ENCODE measurements around the gene UGT1A3.

Gene UGT1A3

DNA sequence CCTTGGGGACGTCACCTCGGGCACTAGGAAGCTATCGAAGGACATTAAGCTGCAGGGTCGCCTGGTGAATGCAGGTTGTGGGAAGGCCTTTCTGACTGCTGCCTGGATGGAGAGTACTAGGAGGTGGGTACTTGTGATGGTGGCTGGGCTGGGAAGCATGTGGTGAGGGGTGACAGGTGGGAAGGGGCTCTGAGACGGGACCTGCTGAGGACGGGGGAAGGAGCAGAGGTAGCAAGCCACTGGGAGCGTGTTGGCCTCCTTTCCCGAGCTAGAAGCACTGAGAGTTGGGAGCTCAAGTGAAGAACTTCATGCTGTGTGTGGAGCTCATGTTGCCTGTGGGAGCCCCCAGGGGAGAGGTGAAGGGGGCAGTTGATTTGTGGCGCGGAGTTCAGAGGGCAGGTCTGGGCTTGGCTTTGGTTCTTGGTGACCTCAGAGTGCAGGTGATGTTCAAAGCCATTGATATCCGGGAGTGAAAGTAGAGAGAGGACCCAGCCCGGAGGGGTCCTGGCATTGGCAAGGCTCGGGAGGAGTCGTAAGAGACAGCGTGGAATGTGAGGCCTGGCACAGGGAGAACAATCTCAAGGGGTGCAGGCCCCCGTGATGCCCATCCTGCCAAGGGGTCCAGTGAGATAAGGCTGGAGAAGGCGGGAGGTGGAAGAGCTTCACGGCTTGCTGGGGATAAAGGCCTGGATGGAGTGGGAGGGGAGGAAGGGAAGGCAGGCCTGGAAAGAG, 62.5 kb downstream of the UGT1A3 start:
- Histone ChIP-seq H3K4me1 (ENCODE audit: insufficient read depth, low read length) (no peaks in the 10 kb centered on the region), H3K36me3 (ENCODE audit: insufficient read depth, low read depth, low read length) (no peaks in the 10 kb centered on the region), H3K27me3 (ENCODE audit: insufficient read depth, low read length) (no peaks in the 10 kb centered on the region), H3K4me3 (ENCODE audit: low read length) (no peak overlapping the region), H3K9me3 (ENCODE audit: insufficient read depth, low read depth, low read length) (no peaks in the 10 kb centered on the region), H3K27ac (ENCODE audit: low read length) (no peak overlapping the region), H3K9ac (ENCODE audit: low read depth, low read length) (no peak overlapping the region)

GRCh38 chr2:233791883-233792329, 63.1 kb downstream of the UGT1A3 start:
- Histone ChIP-seq H3K4me3 (ENCODE audit: low read length) (no peak overlapping the region), H3K9me3 (ENCODE audit: insufficient read depth, low read depth, low read length) (no peaks in the 10 kb centered on the region), H3K27me3 (ENCODE audit: insufficient read depth, low read length) (no peaks in the 10 kb centered on the region), H3K4me1 (ENCODE audit: insufficient read depth, low read length) (no peaks in the 10 kb centered on the region), H3K27ac (ENCODE audit: low read length) (no peak overlapping the region), H3K9ac (ENCODE audit: low read depth, low read length) (no peak overlapping the region), H3K36me3 (ENCODE audit: insufficient read depth, low read depth, low read length) (no peaks in the 10 kb centered on the region)

DNA sequence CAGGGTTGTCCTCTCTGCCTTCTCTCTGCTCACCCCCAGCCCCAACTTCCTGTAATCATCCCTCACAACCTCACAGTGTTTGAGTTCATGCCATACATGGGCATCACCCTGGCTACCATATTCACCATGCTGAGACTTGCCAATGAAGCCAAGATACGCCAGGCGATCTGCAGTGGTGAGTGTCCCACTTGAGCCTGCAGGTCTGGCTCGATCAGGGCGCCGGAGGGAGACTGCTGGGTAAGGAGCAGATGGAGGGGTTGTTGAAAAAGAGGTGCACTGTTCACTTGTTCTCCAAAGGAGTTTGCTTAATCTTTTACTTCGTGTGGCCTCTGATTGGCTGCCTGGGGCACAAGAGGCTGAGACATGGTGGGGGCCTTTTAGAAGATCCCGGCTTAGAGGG, 63.9 kb downstream of the UGT1A3 start:
- H3K4me1 ChIP-seq (ENCODE audit: insufficient read depth, low read length): no peaks in the 10 kb centered on the region

GRCh38 chr2:233793465-233794127, 64.8 kb downstream of the UGT1A3 start:
- Histone ChIP-seq H3K27ac (ENCODE audit: low read length) (no peak overlapping the region), H3K9ac (ENCODE audit: low read depth, low read length) (no peak overlapping the region), H3K9me3 (ENCODE audit: insufficient read depth, low read depth, low read length) (no peaks in the 10 kb centered on the region), H3K4me3 (ENCODE audit: low read length) (no peak overlapping the region), H3K4me1 (ENCODE audit: insufficient read depth, low read length) (no peaks in the 10 kb centered on the region), H3K36me3 (ENCODE audit: insufficient read depth, low read depth, low read length) (no peaks in the 10 kb centered on the region), H3K27me3 (ENCODE audit: insufficient read depth, low read length) (no peaks in the 10 kb centered on the region)

More for the DNA sequence above, 63.9 kb downstream of the UGT1A3 start:
- Histone ChIP-seq H3K36me3 (ENCODE audit: insufficient read depth, low read depth, low read length) (no peaks in the 10 kb centered on the region), H3K9ac (ENCODE audit: low read depth, low read length) (no peak overlapping the region), H3K9me3 (ENCODE audit: insufficient read depth, low read depth, low read length) (no peaks in the 10 kb centered on the region), H3K27ac (ENCODE audit: low read length) (no peak overlapping the region), H3K4me3 (ENCODE audit: low read length) (no peak overlapping the region), H3K27me3 (ENCODE audit: insufficient read depth, low read length) (no peaks in the 10 kb centered on the region)

DNA sequence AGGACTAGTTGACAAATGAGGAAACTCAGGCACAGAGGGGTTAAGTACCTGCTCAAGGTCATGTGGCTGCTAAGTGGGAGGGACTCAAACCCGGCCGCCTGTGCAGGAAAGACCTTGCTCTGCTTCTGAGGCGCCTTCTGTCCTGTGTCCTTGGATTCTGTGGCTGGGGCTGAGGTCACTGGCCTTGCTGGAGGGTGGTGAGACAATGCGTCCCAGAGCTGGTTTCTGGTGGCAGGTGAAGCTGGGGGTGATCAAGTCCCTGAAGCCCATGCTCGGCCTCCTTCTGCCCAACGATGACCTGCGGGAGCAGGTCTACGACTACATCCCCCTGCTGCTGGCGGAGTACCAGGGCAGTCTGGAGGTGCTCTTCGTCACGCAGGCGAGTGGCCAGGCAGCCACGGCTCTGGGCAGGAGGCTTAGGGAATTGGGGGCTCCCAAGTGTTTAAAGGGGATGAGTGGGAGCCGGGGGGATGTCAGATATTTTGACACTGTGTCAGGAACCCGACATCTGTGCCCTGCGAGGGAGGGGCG, 65.4 kb downstream of the UGT1A3 start:
- H3K27ac ChIP-seq (ENCODE audit: low read length): no peak overlapping the region
- H3K36me3 ChIP-seq (ENCODE audit: insufficient read depth, low read depth, low read length): no peaks in the 10 kb centered on the region
- H3K9ac ChIP-seq (ENCODE audit: low read depth, low read length): no peak overlapping the region
- H3K27me3 ChIP-seq (ENCODE audit: insufficient read depth, low read length): no peaks in the 10 kb centered on the region
- H3K4me3 ChIP-seq (ENCODE audit: low read length): no peak overlapping the region
- H3K4me1 ChIP-seq (ENCODE audit: insufficient read depth, low read length): no peaks in the 10 kb centered on the region
- no peaks in the 10 kb centered on the region for H3K9me3 ChIP-seq (ENCODE audit: insufficient read depth, low read depth, low read length)

DNA sequence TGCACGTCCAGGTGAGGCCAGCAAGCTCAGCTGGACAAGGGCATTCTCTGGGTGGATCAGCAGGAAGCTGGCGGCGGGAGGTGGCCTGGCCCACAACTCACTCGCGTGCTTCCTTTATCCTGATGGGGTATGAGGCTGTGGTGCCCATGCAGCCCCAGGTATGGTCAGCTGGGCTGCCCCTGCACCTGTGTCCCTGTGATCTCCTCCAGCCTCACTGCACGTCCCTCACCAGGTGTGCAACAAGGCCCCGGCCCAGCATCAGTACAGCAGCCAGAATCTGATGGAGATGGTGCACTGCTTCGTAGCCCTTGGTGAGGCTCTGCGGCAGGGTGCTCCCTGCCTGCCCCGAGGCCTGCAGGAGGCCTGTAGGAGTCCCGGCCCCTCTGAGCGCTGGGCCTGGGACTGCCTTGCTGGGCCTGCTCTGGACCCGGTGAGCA, 66.9 kb downstream of the UGT1A3 start:
- H3K27ac ChIP-seq (ENCODE audit: low read length): no peak overlapping the region
- H3K27me3 ChIP-seq (ENCODE audit: insufficient read depth, low read length): no peaks in the 10 kb centered on the region
- no peak overlapping the region for H3K9ac ChIP-seq (ENCODE audit: low read depth, low read length)
- H3K4me1 ChIP-seq (ENCODE audit: insufficient read depth, low read length): no peaks in the 10 kb centered on the region
- H3K36me3 ChIP-seq (ENCODE audit: insufficient read depth, low read depth, low read length): no peaks in the 10 kb centered on the region
- no peak overlapping the region for H3K4me3 ChIP-seq (ENCODE audit: low read length)
- H3K9me3 ChIP-seq (ENCODE audit: insufficient read depth, low read depth, low read length): no peaks in the 10 kb centered on the region

DNA sequence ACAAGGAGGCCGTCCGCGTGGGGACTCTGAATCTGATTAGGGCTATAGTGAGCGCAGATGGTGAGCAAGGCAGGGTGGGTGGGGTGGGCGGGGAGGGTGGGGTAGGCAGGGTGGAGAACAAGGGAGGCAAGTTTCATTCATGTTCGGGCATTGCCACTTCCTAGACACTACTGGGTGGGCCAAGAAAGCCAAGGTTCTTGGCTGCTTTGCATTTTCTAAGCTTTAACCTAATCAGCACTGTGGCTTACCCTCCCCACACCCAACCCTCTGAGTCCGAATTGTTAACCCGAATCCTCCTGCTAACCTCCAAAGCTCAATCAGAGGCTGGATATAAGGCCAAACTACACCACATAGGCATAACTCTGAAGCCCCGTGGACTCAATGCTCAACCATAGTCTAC, 67.4 kb downstream of the UGT1A3 start:
- H3K36me3 ChIP-seq (ENCODE audit: insufficient read depth, low read depth, low read length): no peaks in the 10 kb centered on the region
- H3K9ac ChIP-seq (ENCODE audit: low read depth, low read length): no peak overlapping the region
- H3K27me3 ChIP-seq (ENCODE audit: insufficient read depth, low read length): no peaks in the 10 kb centered on the region
- no peaks in the 10 kb centered on the region for H3K9me3 ChIP-seq (ENCODE audit: insufficient read depth, low read depth, low read length)
- no peak overlapping the region for H3K4me3 ChIP-seq (ENCODE audit: low read length)
- H3K4me1 ChIP-seq (ENCODE audit: insufficient read depth, low read length): no peaks in the 10 kb centered on the region
- no peak overlapping the region for H3K27ac ChIP-seq (ENCODE audit: low read length)

DNA sequence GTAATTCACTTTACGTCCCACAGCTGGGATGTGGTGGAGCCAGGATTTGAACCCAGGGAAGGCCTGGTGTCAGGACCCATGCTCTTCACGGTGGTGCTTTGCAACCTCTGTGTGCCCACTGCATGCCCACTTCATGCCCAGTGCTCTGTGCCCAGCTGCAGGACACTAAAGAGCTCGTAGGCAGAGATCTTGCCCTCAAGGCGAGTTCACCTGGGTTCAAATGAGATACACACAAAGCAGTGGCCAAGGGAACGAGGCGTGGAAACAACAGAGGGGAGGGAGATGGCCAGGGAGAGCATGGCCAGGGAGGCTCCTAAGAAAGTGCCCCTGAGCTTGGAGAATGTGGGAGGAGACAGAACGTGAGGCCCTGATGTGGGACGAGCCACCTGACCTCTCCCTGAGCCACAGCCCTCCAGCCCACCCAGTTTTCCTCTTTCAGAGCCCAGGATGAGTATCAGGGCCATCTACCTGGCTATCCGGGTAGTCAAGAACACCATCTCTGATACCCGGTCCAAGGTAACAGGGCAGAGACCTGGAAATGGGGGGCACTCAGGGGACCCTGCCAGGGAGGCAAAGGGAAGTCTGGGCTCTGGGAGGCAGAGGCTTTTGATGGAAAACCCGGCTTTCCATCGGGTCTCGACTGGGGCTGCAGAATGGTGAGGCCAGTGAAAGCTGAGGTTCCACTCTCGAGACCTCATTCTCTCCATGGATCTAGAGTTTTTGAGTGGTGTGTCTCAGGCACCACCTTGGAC, 69.7 kb downstream of the UGT1A3 start:
- Histone ChIP-seq H3K4me3 (ENCODE audit: low read length) (no peak overlapping the region), H3K36me3 (ENCODE audit: insufficient read depth, low read depth, low read length) (no peaks in the 10 kb centered on the region), H3K9ac (ENCODE audit: low read depth, low read length) (no peak overlapping the region), H3K4me1 (ENCODE audit: insufficient read depth, low read length) (no peaks in the 10 kb centered on the region), H3K27ac (ENCODE audit: low read length) (no peak overlapping the region), H3K9me3 (ENCODE audit: insufficient read depth, low read depth, low read length) (no peaks in the 10 kb centered on the region), H3K27me3 (ENCODE audit: insufficient read depth, low read length) (no peaks in the 10 kb centered on the region)

- H3K27me3 ChIP-seq (ENCODE audit: insufficient read depth, low read length): no peaks in the 10 kb centered on the region
- no peak overlapping the region for H3K4me3 ChIP-seq (ENCODE audit: low read length)
- no peaks in the 10 kb centered on the region for H3K4me1 ChIP-seq (ENCODE audit: insufficient read depth, low read length)
- H3K9ac ChIP-seq (ENCODE audit: low read depth, low read length): no peak overlapping the region; the same call in 1 of the 2 replicates
- H3K27ac ChIP-seq (ENCODE audit: low read length): no peak overlapping the region
- H3K36me3 ChIP-seq (ENCODE audit: insufficient read depth, low read depth, low read length): no peaks in the 10 kb centered on the region
- H3K9me3 ChIP-seq (ENCODE audit: insufficient read depth, low read depth, low read length): no peaks in the 10 kb centered on the region
Measured at GRCh38 chr2:233799087-233799665, 70.3 kb downstream of the UGT1A3 start.

GRCh38 chr2:233799716-233800115, 70.9 kb downstream of the UGT1A3 start:
- H3K4me3 ChIP-seq (ENCODE audit: low read length): no peak overlapping the region
- no peaks in the 10 kb centered on the region for H3K36me3 ChIP-seq (ENCODE audit: insufficient read depth, low read depth, low read length)
- H3K9ac ChIP-seq (ENCODE audit: low read depth, low read length): no peak overlapping the region
- H3K27me3 ChIP-seq (ENCODE audit: insufficient read depth, low read length): no peaks in the 10 kb centered on the region
- no peaks in the 10 kb centered on the region for H3K4me1 ChIP-seq (ENCODE audit: insufficient read depth, low read length)
- H3K9me3 ChIP-seq (ENCODE audit: insufficient read depth, low read depth, low read length): no peaks in the 10 kb centered on the region
- no peak overlapping the region for H3K27ac ChIP-seq (ENCODE audit: low read length)

DNA sequence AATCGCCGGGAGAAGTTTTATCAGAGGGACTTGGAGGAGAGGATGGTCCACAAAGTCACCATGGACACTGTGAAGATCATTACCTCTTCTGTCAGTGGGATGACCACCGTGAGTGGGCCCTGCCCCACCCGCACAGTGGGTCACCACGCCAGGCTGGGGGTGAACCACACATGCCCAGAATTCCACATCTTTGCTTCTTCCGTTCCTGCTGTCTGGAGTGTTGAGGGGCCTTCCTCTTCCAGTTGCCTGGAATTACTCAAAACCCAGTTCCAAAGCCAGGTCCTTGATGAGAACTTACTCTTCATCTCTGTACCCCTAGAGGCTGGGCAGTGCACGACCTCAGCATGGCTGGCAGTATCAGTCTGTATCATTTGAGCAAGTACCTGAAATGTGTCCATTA, 71.4 kb downstream of the UGT1A3 start:
- H3K9ac ChIP-seq (ENCODE audit: low read depth, low read length): no peak overlapping the region
- no peak overlapping the region for H3K27ac ChIP-seq (ENCODE audit: low read length)
- no peaks in the 10 kb centered on the region for H3K36me3 ChIP-seq (ENCODE audit: insufficient read depth, low read depth, low read length)
- no peaks in the 10 kb centered on the region for H3K27me3 ChIP-seq (ENCODE audit: insufficient read depth, low read length)
- H3K4me1 ChIP-seq (ENCODE audit: insufficient read depth, low read length): no peaks in the 10 kb centered on the region
- no peak overlapping the region for H3K4me3 ChIP-seq (ENCODE audit: low read length)
- no peaks in the 10 kb centered on the region for H3K9me3 ChIP-seq (ENCODE audit: insufficient read depth, low read depth, low read length)

All from iPS-20b (cell line).